ENCODE data around the gene ASAP2.
"Not testable (repeated sequence)": the region's sequence is repeated elsewhere in the genome, so short reads cannot be mapped to it uniquely, and the experiment has no call there.

ASAP2 gene

GRCh38 chr2:9256570-9257043, 50.0 kb downstream of the ASAP2 start:
- DNase-seq = no peak

GRCh38 chr2:9258501-9258900, 51.9 kb downstream of the ASAP2 start:
- DNase-seq = no peak

- DNase-seq = no peak
Measured at GRCh38 chr2:9258953-9259399, 52.4 kb downstream of the ASAP2 start.

- DNase-seq = no peak
Measured at GRCh38 chr2:9260464-9260918, 53.9 kb downstream of the ASAP2 start.

GRCh38 chr2:9261231-9261883, 54.7 kb downstream of the ASAP2 start:
- no peak for DNase-seq

- no peak for DNase-seq
Measured at GRCh38 chr2:9262671-9263171, 56.1 kb downstream of the ASAP2 start.

- no peak for DNase-seq
Measured at GRCh38 chr2:9263428-9263827, 56.8 kb downstream of the ASAP2 start.

GRCh38 chr2:9264301-9264700, 57.7 kb downstream of the ASAP2 start:
- DNase-seq = no peak

- no peak for DNase-seq
Measured at GRCh38 chr2:9266711-9267110, 60.1 kb downstream of the ASAP2 start.

GRCh38 chr2:9267286-9267685, 60.7 kb downstream of the ASAP2 start:
- DNase-seq = not testable (repeated sequence)

GRCh38 chr2:9268301-9269080, 61.9 kb downstream of the ASAP2 start:
- DNase-seq = no peak

- DNase-seq = no peak
Measured at GRCh38 chr2:9269295-9269694, 62.7 kb downstream of the ASAP2 start.

GRCh38 chr2:9269695-9270360, 63.2 kb downstream of the ASAP2 start:
- DNase-seq = no peak

- no peak for DNase-seq
Measured at GRCh38 chr2:9271091-9271490, 64.5 kb downstream of the ASAP2 start.

- no peak for DNase-seq
Measured at GRCh38 chr2:9271691-9272090, 65.1 kb downstream of the ASAP2 start.

- no peak for DNase-seq
Measured at GRCh38 chr2:9273486-9274130, 67.0 kb downstream of the ASAP2 start.

GRCh38 chr2:9274701-9275343, 68.2 kb downstream of the ASAP2 start:
- no peak for DNase-seq

GRCh38 chr2:9275399-9275798, 68.8 kb downstream of the ASAP2 start:
- DNase-seq = no peak

GRCh38 chr2:9276074-9276473, 69.5 kb downstream of the ASAP2 start:
- DNase-seq = no peak

GRCh38 chr2:9276901-9277451, 70.4 kb downstream of the ASAP2 start:
- DNase-seq = no peak

- DNase-seq = no peak
Measured at GRCh38 chr2:9278439-9278838, 71.8 kb downstream of the ASAP2 start.

GRCh38 chr2:9279426-9279825, 72.8 kb downstream of the ASAP2 start:
- no peak for DNase-seq
